ENCODE results near the gene KDM1A. TPM values are rescaled to one million over a fixed set of nuclear protein-coding genes. Genes with fewer than 3 reads are reported as not detected.

The KDM1A gene
- total and polyA plus RNA-seq, 10 of the 15 experiments (the other 5 are each of a cell fraction or from before 2014, with no cell fraction given): 39.2 to 118 (median 98.9) TPM

GRCh38 chr1:23114424-23115079 lies 95.3 kb downstream of the KDM1A start:
- FAIRE-seq (no peak), DNase-seq (ENCODE audit: low read depth, low spot score) (no peak), ATAC-seq (peak; percentile 59)
- Histone ChIP-seq H3K9me3 (replicated peaks; ENCODE audit: control insufficient read depth, insufficient read depth, low read length) (no peaks in the 10 kb centered on the region; the same call in 2 of the 3 replicates), H3K4me3 (peak overlapping the region; percentile 9; the same call in 1 of the 2 replicates), H2AFZ (ENCODE audit: control insufficient read depth, low read depth, low read length) (no peak overlapping the region), H3K4me1 (ENCODE audit: control insufficient read depth, insufficient read depth, low read length) (peaks cover 54% of the 10 kb centered on the region), H3K36me3 (ENCODE audit: control insufficient read depth in 2 of 2, insufficient read depth in 2 of 2, low read length in 1 of 2) (no peaks in the 10 kb centered on the region), H4K20me1 (ENCODE audit: control insufficient read depth, insufficient read depth) (no peaks in the 10 kb centered on the region), H3K79me2 (ENCODE audit: control insufficient read depth, insufficient read depth, low read length) (peaks cover 34% of the 10 kb centered on the region), H3K9ac (ENCODE audit: control insufficient read depth, insufficient read depth, low read length) (no peak overlapping the region), H3K27me3 (replicated peaks in 1 of 2; ENCODE audit: control insufficient read depth in 2 of 2, insufficient read depth in 2 of 2, low read length in 1 of 2) (no peaks in the 10 kb centered on the region), H3K27ac (ENCODE audit: control insufficient read depth, insufficient read depth) (peak overlapping the region; percentile 64), H3K4me2 (ENCODE audit: control insufficient read depth, insufficient read depth) (peak overlapping the region; percentile 57; the same call in 1 of the 2 replicates)
- POLR2A ChIA-PET: interaction anchor here (0.6 to 1.5 kb wide), 5 partner anchors 12 to 1832 kb away, joined by 3 to 7 read pairs (median 4); no protein-coding TSS in a partner anchor
- RAD21 ChIA-PET (ENCODE audit: unreplicated experiment): interaction anchor here (0.7 to 8.0 kb wide), 7 partner anchors 10 to 69 kb away, joined by 3 to 66 read pairs (median 4); no protein-coding TSS in a partner anchor
- peak; percentile 29; the same call in 1 of the 2 replicates for TF ChIP-seq SPI1 (IDR thresholded peaks at IDR 0.05; ENCODE audit: borderline replicate concordance, insufficient read depth, low read depth, low read length)
- 0 out of 2 replicates have a peak, but pooled peaks have one; percentile 43 for TF ChIP-seq NFYB (IDR thresholded peaks at IDR 0.05; ENCODE audit: insufficient read depth, low read depth, low read length)
- TF ChIP-seq SIX5 (IDR thresholded peaks at IDR 0.05; ENCODE audit: low read depth, low read length, severe bottlenecking): no peak
- TF ChIP-seq CEBPZ (IDR thresholded peaks at IDR 0.05; ENCODE audit: low read depth, low read length): no peak
- TF ChIP-seq EED (IDR thresholded peaks at IDR 0.05; ENCODE audit: low read depth): peak; percentile 25; the same call in 1 of the 2 replicates
- TF ChIP-seq PML (IDR thresholded peaks at IDR 0.05; ENCODE audit: low read length): no peak
- no peak for TF ChIP-seq BRCA1 (IDR thresholded peaks at IDR 0.05; ENCODE audit: low read depth, low read length)
- in situ Hi-C loops (cut with MboI) (no loop called here), intact Hi-C loops (cut with micrococcal nuclease; ENCODE audit: unreplicated experiment) (no loop called here)
- BruUV-seq (replicated peaks): no TSS peak
- SMC1A ChIA-PET (ENCODE audit: uncharacterized antibody, unreplicated experiment): interaction anchor here (0.7 to 17.6 kb wide), 8 partner anchors 9 to 65 kb away, joined by 3 to 199 read pairs (median 4); no protein-coding TSS in a partner anchor
- 84% methylated on average over 6 of the region's 6 CpGs for WGBS (ENCODE audit: insufficient coverage, insufficient replicate concordance, low lambda C conversion rate, missing lambda C conversion rate)
- CTCF ChIA-PET: interaction anchor here (1.2 to 10.5 kb wide), 3 partner anchors 8 to 70 kb away, joined by 3 to 93 read pairs (median 6); no protein-coding TSS in a partner anchor

Data from GM12878 (cell line).